ENCODE measurements around the gene FAM124B. TPM values are rescaled to one million over a fixed set of nuclear protein-coding genes. Genes with fewer than 3 reads are reported as not detected.

FAM124B gene
- polyA plus RNA-seq, 3 donors = 1.8 to 2.1 (median 2.0) TPM

DNA sequence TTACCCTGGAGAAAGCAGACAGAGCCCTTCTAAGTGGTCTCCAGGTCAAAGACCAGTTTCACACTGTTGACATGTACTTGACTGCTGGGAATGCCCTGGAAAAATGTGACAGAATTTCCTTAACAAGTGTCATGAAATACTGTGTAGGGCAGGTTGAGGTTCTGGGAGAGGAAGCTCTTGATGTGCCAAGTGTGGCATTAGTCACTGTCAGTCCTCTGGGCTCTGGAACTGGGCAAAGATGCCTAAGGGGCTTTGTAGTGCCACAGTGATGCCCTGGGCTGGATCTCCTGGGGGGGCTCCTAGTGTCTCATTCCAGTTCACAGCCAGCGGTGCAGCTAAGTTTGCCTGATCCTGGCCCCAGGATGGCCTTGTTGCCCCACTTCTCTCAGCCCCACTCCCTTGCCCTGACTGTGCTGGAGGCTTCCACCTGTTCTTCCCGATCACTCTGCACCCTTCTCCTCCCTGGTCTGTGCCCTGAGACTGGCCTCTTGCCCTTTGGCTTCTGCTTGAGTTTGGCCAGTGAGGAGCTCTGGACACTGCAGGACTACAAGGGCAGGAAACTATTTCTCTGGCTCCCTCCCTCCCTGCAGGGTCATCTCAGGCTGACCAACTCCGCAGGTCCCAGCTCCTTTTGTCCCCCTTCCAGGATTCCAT is 27.0 kb upstream of the FAM124B start:
- H2AFZ ChIP-seq (ENCODE audit: insufficient read depth, low read depth, low read length, poor library complexity, severe bottlenecking) = peak overlapping the region; percentile 19
- H3K9me3 ChIP-seq (replicated peaks in 1 of 2; ENCODE audit: control insufficient read depth in 1 of 2, insufficient read depth in 1 of 2, low read length in 2 of 2) = peaks cover 11 to 13% of the 10 kb centered on the region in 2 donors
- no peak for DNase-seq
- H3K9ac ChIP-seq (ENCODE audit: insufficient read depth, low read length, poor library complexity, severe bottlenecking) = no peak overlapping the region
- TF ChIP-seq, protein P1, sequence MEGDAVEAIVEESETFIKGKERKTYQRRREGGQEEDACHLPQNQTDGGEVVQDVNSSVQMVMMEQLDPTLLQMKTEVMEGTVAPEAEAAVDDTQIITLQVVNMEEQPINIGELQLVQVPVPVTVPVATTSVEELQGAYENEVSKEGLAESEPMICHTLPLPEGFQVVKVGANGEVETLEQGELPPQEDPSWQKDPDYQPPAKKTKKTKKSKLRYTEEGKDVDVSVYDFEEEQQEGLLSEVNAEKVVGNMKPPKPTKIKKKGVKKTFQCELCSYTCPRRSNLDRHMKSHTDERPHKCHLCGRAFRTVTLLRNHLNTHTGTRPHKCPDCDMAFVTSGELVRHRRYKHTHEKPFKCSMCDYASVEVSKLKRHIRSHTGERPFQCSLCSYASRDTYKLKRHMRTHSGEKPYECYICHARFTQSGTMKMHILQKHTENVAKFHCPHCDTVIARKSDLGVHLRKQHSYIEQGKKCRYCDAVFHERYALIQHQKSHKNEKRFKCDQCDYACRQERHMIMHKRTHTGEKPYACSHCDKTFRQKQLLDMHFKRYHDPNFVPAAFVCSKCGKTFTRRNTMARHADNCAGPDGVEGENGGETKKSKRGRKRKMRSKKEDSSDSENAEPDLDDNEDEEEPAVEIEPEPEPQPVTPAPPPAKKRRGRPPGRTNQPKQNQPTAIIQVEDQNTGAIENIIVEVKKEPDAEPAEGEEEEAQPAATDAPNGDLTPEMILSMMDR (IDR thresholded peaks at IDR 0.05) = no peak
- intact Hi-C loops (cut with micrococcal nuclease) = no loop called here
- no peaks in the 10 kb centered on the region for H3K36me3 Mint-ChIP-seq
- H3K4me3 Mint-ChIP-seq = no peak overlapping the region
- H3K79me2 ChIP-seq (ENCODE audit: insufficient read depth, low read length) = no peaks in the 10 kb centered on the region
- no peaks in the 10 kb centered on the region for H4K20me1 ChIP-seq (ENCODE audit: insufficient read depth, low read length)
- H3K27me3 ChIP-seq (ENCODE audit: control insufficient read depth in 2 of 2, insufficient read depth in 2 of 2, low read length in 2 of 2) = no peaks in the 10 kb centered on the region
- no peak overlapping the region for H3K4me2 ChIP-seq (replicated peaks; ENCODE audit: extremely low read depth, low read length, poor library complexity, severe bottlenecking)
- 8% methylated on average over 2 of the region's 3 CpGs for WGBS (ENCODE audit: insufficient coverage)
- H3K27ac ChIP-seq (ENCODE audit: low read depth in 1 of 2, low read length in 2 of 2) = no peak overlapping the region
- H3K9me3 Mint-ChIP-seq = peaks cover 11 to 32% (median 18%) of the 10 kb centered on the region in 7 donors
- H3K27me3 Mint-ChIP-seq (ENCODE audit: low read depth in 3 of 3) = peaks cover 1 to 2% (median 1%) of the 10 kb centered on the region in 3 donors
- H3K4me1 Mint-ChIP-seq = peaks cover 21% of the 10 kb centered on the region
- H3K4me3 ChIP-seq (replicated peaks in 1 of 3; ENCODE audit: low read depth in 2 of 3, low read length in 3 of 3) = no peak overlapping the region
- no peaks in the 10 kb centered on the region for H3K36me3 ChIP-seq (replicated peaks in 1 of 2; ENCODE audit: control insufficient read depth in 1 of 2, insufficient read depth in 2 of 2, low read length in 2 of 2)
- peaks cover 11 to 15% of the 10 kb centered on the region in 2 donors for H3K4me1 ChIP-seq (ENCODE audit: control insufficient read depth in 1 of 2, insufficient read depth in 2 of 2, low read length in 2 of 2)
- peak overlapping the region in 2 of 7 donors; percentile 54 to 66 for H3K27ac Mint-ChIP-seq

DNA sequence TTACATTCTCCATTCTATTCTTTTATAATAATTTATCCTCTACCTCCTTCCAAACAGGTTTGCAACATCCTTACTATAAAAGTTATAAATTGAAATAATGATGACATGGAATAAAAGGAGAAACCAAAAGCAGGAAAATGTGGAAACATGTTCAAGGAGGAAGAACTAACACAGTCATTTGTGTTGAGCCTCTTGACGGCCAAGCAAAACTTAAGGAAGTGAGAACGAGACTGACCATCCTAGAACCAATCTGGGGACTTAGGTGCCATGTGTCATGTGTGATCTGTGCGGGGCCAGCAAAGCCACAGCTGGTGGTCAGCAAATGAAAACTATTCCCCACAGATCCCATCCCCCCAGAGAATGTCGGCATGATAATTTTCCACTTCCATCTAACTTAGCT is 25.6 kb upstream of the FAM124B start:
- H3K4me3 ChIP-seq (replicated peaks in 1 of 3; ENCODE audit: low read depth in 2 of 3, low read length in 3 of 3) = no peak overlapping the region
- H3K4me1 ChIP-seq (ENCODE audit: control insufficient read depth in 1 of 2, insufficient read depth in 2 of 2, low read length in 2 of 2) = peaks cover 11 to 15% of the 10 kb centered on the region in 2 donors
- no peaks in the 10 kb centered on the region for H3K79me2 ChIP-seq (ENCODE audit: insufficient read depth, low read length)
- no peaks in the 10 kb centered on the region for H3K36me3 Mint-ChIP-seq
- H3K27ac Mint-ChIP-seq = peak overlapping the region in 1 of 7 donors; percentile 37
- H3K4me1 Mint-ChIP-seq = peaks cover 21% of the 10 kb centered on the region
- no CpG with 5 or more reads among the region's 4 CpGs for whole genome bisulfite sequencing (ENCODE audit: insufficient coverage)
- no peak overlapping the region for H3K27ac ChIP-seq (ENCODE audit: low read depth in 1 of 2, low read length in 2 of 2)
- H4K20me1 ChIP-seq (ENCODE audit: insufficient read depth, low read length) = no peaks in the 10 kb centered on the region
- H3K9me3 ChIP-seq (replicated peaks in 1 of 2; ENCODE audit: control insufficient read depth in 1 of 2, insufficient read depth in 1 of 2, low read length in 2 of 2) = peaks cover 11 to 13% of the 10 kb centered on the region in 2 donors
- no peak overlapping the region for H3K4me3 Mint-ChIP-seq
- H3K27me3 Mint-ChIP-seq (ENCODE audit: low read depth in 3 of 3) = peaks cover 0 to 2% (median 1%) of the 10 kb centered on the region in 3 donors
- H2AFZ ChIP-seq (ENCODE audit: insufficient read depth, low read depth, low read length, poor library complexity, severe bottlenecking) = no peak overlapping the region
- no peaks in the 10 kb centered on the region for H3K36me3 ChIP-seq (replicated peaks in 1 of 2; ENCODE audit: control insufficient read depth in 1 of 2, insufficient read depth in 2 of 2, low read length in 2 of 2)
- peaks cover 14 to 35% (median 19%) of the 10 kb centered on the region in 7 donors for H3K9me3 Mint-ChIP-seq
- TF ChIP-seq, protein P1 (IDR thresholded peaks at IDR 0.05) = no peak
- intact Hi-C loops (cut with micrococcal nuclease) = no loop called here
- no peaks in the 10 kb centered on the region for H3K27me3 ChIP-seq (ENCODE audit: control insufficient read depth in 2 of 2, insufficient read depth in 2 of 2, low read length in 2 of 2)
- no peak overlapping the region for H3K4me2 ChIP-seq (replicated peaks; ENCODE audit: extremely low read depth, low read length, poor library complexity, severe bottlenecking)
- no peak overlapping the region for H3K9ac ChIP-seq (ENCODE audit: insufficient read depth, low read length, poor library complexity, severe bottlenecking)
- peak in 2 of 3 donors; percentile 24 to 46 for DNase-seq
